HG03139 (cell line): ENCODE measurements around the gene CEP20.

Experiments
- ATAC-seq: cut with Tn5 transposase; IDR thresholded peaks from one replicate; pipeline ENCODE4 v1.9.1; 2021; ENCODE audit not compliant: unreplicated experiment

The CEP20 gene

DNA sequence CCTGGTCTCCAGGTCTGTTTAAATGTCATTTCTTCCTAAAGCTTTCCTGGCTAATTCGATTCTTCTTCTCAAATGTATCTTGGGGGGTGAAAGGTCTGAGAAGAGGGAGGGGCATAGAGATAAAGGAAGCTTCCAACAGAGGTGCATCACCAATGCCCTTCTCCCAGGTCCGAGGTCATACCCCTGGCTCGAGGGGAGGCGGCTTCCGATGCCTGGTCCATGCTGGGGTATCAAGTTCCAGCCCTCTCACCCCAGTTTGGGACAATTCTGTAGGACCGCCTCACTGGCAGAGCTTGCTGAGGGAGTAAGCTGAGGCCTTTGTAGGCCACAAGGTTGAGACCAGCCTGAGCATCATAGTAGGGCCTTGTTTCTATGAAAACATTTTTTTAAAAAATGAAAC lies 10.3 kb upstream of the CEP20 start:
- no peak for ATAC-seq

DNA sequence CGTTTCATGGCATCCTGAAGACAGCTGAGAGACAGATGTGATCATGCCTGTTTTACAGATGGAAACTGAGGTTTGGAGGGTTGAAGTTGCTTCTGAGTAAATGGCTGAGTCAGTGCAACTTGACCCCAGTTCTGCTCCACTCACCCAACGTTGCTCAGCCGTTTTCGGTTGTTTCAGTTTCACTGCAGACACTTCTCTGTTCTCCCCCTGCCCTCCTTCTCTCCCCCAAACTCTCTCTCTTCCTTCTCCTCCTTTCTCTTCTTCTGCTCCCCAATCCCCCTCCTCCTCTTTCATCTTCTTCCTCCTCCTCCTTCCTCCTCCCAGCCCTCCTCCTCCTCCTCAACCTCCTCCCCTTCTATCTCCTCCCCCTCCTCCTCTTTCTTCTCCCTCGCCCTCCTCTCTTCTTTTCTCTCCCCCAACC lies 9.4 kb upstream of the CEP20 start:
- ATAC-seq = peak; percentile 54

DNA sequence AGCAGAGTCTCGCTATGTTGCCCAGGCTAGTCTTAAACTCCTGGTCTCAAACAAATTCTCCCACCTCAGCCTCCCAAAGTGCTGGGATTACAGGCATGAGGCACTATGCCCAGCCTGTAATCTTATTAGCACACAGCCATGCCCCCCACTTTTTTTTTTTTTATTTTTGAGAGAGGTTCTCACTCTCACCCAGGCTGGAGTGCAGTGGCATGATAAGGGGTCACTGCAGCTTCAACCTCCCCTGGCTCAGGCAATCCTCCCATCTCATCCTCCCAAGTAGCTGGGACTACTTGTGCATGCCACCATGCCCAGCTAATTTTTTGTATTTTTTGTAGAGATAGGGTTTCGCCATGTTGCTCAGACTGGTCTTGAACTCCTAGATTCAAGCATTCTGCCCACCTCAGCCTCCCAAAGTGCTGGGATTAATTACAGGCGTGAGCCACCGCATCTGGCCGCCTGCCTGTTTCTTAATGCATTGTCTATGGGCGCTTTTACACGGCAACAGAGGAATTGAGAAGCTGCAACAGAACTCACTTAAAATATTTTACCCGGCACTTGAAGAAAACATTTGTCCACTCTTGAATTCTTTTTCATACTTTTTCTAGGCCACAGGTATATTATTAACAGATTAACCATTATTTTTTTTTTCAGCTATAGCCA lies 8.8 kb upstream of the CEP20 start:
- ATAC-seq = no peak

DNA sequence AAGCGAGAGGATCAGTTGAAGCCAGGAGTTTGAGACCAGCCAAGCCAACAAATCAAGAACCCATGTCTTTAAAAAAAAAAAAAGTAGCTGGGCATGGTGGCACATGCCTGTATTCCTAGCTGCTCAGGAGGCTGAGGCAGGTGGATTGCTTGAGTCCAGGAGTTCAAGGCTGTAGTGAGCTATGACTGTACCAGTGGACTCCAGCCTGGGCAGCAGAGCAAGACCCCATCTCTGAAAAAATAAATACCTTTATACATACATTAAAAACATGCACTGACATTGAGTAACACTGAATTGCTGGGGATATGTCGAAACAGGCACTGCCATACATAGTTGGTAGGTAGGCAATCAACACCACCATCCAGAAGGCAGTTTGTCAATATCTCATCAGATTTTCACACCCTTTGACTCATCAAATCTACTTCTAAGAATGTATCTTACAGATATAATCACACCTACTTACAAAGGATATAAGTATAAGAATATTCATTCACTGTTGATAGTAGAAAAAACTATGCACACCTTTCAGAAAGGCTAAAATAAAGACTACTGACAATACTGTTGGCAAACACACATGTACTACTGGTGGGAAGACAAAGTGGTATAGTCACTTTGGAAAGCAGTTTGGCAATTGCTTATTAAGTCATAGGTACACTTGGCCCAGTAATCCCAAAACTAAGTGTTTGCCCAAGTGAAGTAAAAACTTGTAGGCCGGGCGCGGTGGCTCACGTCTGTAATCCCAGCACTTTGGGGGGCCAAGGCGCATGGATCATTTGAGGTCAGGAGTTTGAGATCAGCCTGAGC lies 6.4 kb upstream of the CEP20 start:
- no peak for ATAC-seq

DNA sequence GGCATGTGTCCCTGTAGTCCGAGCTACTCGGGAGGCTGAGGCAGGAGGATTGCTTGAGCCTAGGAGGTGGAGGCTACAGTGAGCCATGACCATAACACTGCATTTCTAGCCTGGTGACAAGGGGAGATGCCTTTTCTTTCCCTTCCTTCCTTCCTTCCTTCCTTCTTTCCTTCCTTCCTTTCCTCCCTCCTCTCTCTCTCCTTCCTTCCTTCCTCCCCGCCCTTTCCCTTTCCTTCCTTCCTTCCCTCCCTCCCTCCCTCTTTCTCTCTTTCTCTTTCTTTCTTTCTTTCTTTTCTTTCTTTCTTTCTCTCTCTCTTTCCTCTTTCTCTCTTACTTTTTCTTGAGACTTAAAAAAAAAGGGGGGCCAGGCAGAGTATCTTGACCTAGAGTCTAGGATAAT lies 3.1 kb upstream of the CEP20 start:
- no peak for ATAC-seq

DNA sequence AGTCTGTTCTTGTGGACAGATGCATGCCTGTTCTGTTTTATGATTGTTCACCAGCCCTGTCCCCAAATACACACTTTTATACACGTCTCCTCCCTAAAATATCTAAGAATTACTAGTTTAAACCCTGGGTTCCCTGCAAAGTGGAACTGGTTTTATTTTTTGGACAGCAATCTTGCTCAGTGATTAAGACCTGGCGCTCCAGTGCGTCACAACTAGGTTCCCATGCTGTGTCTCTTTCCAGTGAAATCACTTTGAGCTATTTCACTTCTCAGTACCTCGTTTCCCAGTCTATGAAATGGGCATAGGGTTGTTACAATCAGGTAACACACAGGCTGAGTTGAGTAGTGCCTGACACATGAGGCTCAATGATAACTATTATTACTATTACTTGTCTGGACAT lies 1.1 kb downstream of the CEP20 start:
- no peak for ATAC-seq

DNA sequence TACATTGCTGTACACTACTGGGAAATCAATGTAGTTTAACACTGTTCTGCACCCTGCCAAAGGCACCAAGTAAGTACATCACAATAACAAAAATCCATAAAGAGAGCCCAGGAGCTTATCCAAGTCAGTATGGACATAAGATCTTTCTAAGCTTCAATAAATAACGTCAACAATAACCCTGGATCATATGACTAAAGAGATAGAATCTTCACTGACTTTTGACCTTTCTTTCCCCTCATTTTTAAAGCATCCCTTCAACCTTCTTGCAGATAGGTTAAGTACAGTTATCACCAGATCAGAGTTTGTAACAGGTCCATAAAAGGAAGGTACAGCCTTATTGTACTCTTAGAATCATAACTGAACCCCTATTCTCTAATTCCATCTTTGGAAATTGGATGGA lies 2.3 kb downstream of the CEP20 start:
- no peak for ATAC-seq

DNA sequence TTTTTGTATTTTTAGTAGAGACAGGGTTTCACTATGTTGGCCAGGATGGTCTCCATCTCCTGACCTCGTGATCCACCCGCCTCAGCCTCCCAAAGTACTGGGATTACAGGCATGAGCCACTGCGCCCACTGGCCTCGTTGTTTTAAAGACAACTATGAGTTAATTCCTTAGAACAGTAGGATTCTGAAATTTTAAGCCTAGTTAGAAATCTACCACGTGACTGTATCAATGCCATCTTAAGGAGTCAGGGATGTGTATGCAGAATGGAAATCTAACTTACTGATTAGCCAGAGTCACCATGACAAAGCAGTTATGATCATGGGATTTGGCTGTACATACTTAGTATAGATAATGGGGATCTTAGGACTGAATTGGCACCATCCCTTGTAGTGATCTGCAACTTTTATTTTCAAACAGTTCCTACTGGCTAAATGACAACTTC lies 2.8 kb downstream of the CEP20 start:
- no peak for ATAC-seq

DNA sequence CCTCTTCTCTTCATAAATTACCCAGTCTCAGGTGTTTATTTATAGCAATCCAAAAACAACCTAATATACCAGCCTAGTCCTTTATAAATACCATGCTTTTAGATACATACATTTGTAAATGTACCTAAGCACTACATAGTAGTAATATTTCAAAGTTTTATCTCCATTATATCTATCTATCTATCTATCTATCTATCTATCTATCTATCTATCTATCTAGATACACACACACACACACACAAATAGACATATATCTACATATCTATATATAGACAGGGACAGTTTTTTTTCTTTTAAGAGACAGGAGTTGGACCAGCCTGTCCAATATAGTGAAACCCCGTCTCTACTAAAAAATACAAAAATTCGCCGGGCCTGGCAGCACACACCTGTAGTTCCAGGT lies 5.8 kb downstream of the CEP20 start:
- ATAC-seq = no peak

DNA sequence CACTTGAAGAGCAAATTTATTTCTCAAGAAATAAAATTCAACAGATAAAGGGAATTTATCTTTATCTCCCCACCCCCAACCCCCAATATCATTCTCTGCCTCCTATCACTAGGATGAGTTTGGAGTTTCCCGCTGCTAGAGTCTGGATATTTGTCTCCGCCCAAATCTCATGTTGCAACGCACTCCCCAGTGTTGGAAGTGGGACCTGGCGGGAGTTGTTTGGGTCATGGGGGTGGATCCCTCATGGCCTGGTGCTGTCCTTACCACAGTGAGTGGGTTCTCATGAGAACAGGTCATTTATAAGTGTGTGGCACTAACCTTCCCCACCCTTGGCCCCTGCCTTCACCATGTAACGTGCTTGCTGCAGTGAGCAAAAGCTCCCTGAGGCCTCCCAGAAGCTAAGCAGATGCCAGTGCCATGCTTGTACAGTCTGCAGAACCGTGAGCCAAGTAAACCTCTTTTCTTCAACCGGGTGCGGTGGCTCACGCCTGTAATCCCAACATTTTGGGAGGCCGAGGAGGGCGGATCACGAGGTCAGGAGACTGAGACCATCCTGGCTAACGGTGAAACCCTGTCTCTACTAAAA lies 6.5 kb downstream of the CEP20 start:
- no peak for ATAC-seq

DNA sequence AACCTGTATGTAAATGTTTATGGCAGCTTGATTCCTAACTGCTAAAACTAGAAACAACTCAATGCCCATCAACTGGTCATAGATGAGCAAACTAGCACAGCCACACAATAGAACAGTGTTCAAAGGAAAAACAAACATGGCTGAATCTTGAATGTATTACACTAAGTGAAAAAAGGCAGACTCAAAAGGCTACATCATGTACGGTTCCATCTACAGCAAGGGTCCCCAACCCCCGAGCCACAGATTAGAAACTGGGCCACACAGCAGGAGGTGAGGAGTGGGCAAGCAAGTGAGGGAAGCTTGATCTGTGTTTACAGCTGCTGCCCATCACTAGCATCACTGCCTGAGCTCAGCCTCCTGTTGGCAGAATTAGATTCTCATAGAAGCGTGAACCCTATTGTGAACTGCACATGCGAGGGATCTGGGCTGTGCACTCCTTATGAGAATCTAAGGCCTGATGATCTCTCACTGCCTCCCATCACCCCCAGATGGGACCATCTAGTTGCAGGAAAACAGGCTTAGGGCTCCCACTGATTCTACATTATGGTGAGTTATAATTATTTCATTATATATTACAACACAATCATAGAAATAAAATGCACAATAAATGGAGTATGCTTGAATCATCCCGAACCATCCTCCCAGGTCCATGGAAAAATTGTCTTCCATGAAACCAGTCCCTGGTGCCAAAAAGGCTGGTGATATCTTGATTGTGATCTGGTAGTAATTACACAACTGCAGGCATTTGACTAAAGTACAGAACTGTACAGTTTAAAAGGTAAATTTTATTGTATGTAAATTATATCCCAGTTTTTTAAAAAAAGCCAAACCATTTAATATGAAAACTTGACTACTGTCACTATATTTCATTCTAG lies 7.7 kb downstream of the CEP20 start:
- no peak for ATAC-seq

DNA sequence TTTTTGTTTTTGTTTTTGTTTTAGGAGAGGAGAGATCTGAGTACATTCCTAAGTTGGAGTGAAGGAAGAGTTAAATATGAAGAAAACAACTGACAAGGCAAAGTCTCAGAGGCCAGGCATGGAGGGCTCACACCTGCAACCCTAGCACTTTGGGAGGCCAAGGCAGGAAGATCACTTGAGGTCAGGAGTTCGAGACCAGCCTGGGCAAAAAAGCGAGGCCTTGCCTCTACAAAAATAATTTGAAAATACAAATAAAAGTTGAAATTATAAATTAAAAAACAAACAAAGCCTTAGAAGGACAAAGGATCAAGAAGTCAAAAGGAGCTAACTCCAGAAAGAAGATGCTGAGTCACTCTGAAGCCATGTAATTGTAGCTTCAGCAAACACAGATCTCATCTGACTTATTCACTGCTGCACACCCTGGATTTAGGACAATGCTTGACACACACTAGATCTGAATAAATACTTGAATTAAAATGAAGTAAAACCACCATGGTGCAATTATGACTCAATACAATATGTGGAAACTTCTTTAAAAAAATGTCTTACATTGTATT lies 9.1 kb downstream of the CEP20 start:
- ATAC-seq = no peak

DNA sequence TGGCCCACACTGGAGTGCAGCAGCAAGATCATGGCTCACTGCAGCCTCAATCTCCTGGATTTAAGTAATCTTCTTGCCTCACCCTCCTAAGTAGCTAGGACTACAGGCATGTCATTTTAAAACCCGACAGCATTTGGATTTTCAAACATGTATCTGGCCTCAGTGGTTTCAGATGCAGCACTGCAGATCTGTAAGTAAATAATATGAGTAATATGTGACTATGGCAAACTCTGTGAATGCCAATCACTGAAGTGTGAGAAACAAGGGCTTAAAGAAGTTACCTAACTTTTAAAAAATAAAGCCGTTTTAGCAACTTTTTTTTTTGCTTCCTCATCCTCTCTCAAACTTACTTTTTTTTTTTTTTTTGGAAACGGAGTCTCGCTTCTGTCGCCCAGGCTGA lies 11.9 kb downstream of the CEP20 start:
- no peak for ATAC-seq

DNA sequence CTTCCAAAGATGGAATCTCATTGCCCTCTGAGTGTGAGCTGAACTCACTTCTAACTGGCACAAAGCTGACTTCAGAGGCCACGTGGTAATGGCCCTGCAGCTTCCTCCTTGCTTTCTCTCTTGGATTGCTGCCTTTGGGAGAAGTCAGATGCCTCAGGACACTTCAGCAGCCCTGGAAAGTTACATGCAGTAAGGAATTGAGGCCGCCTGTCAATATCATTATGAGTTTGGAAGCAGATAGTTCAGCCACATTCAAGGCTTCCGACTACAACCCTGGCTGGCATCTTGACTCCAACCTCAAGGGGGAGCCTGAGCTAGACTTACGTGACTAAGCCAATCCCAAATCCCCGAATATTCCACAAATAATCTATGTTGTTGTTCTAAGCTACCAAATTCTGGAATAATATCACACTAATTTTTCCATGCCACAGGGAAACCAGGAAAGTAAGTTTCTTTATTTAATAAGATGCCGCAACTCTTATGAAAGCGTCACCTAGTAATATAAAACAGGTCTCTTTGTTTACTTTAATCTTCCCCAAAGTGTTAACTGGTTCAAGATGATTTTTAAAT lies 13.6 kb downstream of the CEP20 start:
- ATAC-seq = no peak

DNA sequence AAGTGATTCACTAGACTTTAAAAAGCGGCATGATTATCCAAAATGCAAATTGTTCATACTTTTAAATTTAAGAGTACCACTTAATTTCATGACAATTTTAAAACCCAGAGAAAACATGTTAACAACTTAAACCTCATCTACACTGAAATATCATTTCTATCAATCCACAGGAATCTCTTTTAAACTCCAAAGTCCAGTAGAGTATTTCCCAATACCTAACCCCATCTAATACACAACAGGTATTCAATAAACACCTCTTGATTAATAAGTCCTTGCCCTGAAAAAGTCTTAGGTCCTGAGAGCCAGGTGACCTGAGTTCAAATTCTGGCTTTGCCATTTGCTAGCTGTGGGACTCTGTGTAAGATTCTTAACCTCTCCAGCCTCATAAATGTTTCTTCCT lies 14.7 kb downstream of the CEP20 start:
- ATAC-seq = no peak

DNA sequence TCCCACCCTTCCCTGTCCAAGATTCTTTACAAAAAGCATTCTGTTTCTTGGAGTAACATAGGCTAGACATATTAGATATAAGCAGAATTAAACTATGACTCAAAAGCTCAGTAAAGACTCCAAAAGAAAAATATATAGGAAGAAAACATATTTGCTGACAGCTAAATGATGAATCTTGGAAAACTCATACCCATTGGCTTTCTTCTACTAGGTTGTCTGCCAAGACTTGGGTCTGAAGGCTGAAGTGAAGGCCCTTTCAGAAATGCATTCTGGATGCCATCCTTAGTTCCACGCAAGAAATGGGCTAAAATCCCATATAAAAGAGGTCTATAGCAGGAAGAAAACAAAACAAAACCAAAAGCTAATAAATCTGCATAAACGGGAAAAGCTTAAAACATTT lies 15.1 kb downstream of the CEP20 start:
- no peak for ATAC-seq

DNA sequence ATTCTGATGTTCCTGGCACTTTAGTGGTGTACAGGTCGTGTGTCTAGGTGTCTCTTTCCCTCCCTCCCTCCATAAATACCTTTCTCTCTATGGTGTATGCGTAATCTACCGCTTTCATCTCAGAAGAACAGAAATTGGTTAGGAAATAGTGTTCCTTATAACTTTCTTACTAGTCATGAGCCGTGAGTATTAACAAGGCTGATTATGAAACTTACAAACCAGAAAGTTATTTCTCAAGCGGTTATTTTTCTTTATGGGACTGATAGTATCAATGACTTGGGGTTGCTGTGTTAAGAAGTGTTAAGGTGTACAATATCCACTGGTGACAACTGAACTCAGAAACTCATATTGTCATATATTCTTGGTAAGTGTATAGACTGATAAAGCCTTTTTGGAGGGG lies 18.4 kb downstream of the CEP20 start:
- no peak for ATAC-seq

DNA sequence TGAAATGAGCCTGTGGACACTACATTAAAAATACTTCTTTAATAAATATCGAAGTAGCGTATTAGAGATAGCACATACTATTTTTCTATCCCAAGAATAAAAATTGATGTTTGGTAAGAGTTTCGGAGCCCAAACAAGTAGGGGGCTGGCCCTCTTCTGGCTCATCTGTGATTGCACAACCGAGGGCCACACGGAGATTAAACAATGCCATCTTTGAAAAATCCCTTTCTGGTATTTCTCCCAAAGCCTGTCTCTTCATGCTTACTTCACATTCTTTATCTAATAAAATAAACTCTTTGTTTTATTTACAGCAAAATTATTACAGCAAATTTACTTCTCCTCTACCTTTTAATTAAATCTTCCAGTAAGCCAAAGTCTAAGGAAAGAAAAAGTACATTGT lies 22.0 kb downstream of the CEP20 start:
- no peak for ATAC-seq

DNA sequence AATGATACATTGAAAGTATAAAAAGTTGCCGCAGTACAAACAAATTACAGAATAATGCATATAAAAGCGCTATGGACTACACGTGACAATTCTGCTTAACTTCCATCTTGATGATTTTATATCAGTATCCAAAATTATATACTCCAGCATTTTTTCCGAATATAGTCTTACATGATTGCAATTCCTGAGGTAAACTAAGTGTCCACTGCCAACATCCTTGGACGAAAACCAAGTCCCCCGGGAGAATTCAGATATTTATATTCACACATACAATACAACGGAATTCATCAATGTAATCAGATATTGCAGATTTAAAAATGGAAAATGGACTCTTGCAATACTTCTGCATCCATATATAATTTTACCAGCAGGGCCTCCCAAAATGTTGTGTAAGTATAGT lies 22.7 kb downstream of the CEP20 start:
- ATAC-seq = no peak

DNA sequence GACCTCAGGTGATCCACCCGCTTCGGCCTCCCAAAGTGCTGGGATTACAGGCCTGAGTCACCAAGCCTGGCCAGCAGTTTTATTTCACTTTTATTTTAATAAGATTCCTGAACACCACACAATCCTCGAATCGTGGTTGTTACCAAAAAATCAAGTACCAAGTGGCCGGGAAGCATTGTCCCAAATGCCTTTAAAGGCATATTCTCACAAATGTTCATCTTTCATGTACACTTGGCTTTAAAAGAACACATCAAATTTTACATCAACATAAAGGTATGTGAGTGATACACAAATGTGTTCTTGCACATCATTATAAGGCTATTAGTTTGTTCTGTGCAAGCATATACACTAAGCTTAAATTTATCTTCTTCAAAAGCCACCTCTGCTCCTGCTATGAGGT lies 23.5 kb downstream of the CEP20 start:
- ATAC-seq = no peak

DNA sequence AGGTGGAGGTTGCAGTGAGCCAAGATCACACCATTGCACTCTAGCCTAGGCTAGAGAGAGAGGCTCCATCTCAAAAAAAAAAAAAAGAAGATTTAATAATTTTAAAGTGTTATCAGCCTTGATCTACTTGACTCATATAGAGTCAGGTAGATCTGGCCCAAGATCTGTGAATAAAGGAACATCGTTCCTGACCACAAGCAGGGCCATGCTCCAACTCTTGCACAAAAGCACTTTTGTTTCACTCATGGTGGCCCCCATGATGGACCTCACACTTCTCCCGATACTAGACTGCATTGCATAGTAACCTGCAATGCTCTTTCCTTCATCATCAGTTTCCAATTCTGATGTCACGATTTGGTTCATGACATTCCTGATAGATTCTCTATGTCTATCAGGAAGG lies 26.4 kb downstream of the CEP20 start:
- ATAC-seq = no peak
